D721Med (cell line): ENCODE results near the gene CYP21A2.
"Not testable (repeated sequence)": the region's sequence is repeated elsewhere in the genome, so short reads cannot be mapped to it uniquely, and the experiment has no call there.

Experiments used
- DNase-seq: peaks from one replicate; pipeline ENCODE4 v3.0.0; 2011; ENCODE audit warnings: low spot score; ENCODE audit not compliant: insufficient read length
- FAIRE-seq: peaks from 2 replicates; lab custom pipeline; 2011; peaks lifted over from hg19 to GRCh38; lab: Jason Lieb, UNC
- CTCF ChIP-seq: IDR thresholded peaks from 2 replicates; pipeline ENCODE4 v1.5.1; 2012; ENCODE audit warnings: mild to moderate bottlenecking, control low read depth; ENCODE audit not compliant: insufficient read depth; ENCODE audit errors: missing control alignments

Gene CYP21A2

GRCh38 chr6:32056254-32056653 is 18.0 kb downstream of the CYP21A2 start:
- FAIRE-seq (no peak), DNase-seq (no peak)
- no peak for TF ChIP-seq CTCF

GRCh38 chr6:32057966-32058365 is 19.8 kb downstream of the CYP21A2 start:
- TF ChIP-seq CTCF = no peak
- FAIRE-seq = no peak
- DNase-seq = no peak

- FAIRE-seq (no peak), DNase-seq (no peak)
- no peak for TF ChIP-seq CTCF
Measured at GRCh38 chr6:32058511-32058963, 20.3 kb downstream of the CYP21A2 start.

DNA sequence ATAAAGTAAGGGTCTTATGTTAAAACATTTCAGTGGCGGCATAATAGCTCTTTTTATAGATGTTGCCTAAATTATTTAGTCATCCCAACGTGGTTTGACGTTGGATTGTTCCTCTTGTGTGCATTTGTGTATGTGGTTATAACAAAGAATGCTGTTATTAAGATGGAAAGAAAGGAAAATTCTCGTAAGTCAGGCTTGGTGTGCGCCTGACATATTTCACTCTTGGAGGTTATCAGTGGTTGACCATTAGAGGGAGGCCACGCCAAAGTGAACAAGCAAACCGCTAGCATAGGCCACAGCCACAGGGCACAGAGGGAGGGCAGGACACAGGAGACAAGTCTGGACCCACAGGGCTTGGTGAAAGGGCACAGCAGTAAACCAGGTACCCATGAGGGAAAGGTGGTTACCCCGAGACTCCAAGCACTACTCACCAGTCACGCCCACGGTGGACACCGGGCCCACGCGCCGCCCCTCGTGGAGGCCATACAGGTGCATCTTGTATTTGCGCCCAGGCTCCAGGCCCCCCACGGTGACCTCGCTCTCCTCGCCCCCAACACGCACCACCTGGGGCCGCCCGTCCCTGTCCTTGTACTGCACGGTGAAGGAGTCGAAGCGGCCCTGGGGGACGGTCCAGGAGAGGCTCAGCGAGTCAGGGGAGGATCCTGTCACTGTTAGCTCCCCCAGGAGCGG is 22.9 kb downstream of the CYP21A2 start:
- no peak for TF ChIP-seq CTCF
- DNase-seq (no peak), FAIRE-seq (no peak)

DNA sequence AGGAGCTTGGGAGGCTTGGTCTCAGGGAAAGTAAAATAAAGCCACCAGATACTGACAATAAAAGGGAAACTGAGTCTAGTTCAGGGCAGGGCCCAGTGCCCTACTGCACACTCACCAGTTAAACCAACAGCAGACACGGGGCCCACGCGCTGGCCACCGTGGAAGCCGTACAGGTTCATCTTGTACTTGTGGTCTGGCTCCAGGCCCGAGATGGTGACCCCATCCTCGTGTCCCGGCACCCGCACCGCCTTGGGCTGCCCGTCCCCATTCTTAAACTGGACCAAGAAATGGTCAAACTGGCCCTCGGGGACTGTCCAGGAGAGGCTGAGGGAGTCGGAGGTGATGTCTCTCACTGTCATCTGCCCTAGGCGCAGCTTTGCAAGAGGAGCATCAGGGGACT is 26.5 kb downstream of the CYP21A2 start:
- DNase-seq = no peak
- no peak for FAIRE-seq
- TF ChIP-seq CTCF = no peak

DNA sequence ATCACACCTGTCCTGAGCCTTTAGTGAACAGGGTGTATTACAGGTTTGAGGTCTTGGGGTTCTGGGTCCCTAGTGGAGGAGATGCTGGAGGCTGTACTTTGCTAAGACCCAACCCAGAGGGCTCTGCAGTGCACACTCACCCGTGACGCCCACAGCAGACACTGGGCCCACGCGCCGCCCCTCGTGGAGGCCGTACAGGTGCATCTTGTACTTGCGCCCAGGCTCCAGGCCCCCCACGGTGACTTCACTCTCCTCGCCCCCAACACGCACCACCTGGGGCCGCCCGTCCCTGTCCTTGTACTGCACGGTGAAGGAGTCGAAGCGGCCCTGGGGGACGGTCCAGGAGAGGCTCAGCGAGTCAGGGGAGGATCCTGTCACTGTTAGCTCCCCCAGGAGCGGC is 29.3 kb downstream of the CYP21A2 start:
- FAIRE-seq, DNase-seq: not testable (repeated sequence)

- not testable (repeated sequence) for DNase-seq, FAIRE-seq
Measured at GRCh38 chr6:32068315-32068714, 30.1 kb downstream of the CYP21A2 start.

- no peak for DNase-seq
- TF ChIP-seq CTCF = no peak
- FAIRE-seq = no peak
Measured at GRCh38 chr6:32068867-32069266, 30.7 kb downstream of the CYP21A2 start.
